GM20000 (cell line): Measurements from ENCODE around the gene MAJIN.

Experiments used
- DNase-seq: peaks from one replicate; pipeline ENCODE4 v3.0.0; 2012; ENCODE audit warnings: low spot score
- TF ChIP-seq, protein P1 (sequence below): IDR thresholded peaks from 2 replicates; pipeline ENCODE4 v1.5.1; 2012; ENCODE audit warnings: mild to moderate bottlenecking, control low read depth; ENCODE audit errors: extremely low read depth, missing control alignments

The MAJIN gene

DNA sequence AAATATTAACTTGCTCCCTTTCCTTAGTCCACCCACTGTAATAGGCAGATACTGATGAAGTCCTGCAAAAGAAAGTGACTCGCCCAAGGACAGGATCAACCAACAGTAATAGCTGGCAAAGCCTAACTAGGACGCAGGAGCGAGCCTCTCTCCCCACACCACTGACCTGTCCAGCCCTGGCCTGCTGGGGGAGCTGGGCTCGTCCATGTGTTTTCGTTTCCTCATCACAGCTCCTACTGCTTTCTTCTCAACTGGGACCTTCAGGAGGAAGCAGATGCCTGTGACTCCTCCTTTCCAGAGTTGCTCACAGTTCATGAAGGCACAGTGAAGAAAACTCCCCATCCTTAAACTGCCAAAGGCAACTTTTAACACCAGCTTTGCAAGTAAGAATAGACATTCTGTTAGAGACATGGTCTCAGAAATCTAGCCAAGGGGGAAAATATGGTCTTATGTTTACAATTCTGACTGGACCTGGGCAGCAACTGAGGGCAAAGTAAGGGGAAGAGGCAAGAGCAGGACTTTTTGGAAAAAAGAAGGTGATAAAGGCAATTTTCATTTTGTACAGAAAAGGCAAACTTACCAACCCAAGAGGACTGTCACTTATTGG, 24.6 kb downstream of the MAJIN start:
- DNase-seq: no peak
- TF ChIP-seq, protein P1, sequence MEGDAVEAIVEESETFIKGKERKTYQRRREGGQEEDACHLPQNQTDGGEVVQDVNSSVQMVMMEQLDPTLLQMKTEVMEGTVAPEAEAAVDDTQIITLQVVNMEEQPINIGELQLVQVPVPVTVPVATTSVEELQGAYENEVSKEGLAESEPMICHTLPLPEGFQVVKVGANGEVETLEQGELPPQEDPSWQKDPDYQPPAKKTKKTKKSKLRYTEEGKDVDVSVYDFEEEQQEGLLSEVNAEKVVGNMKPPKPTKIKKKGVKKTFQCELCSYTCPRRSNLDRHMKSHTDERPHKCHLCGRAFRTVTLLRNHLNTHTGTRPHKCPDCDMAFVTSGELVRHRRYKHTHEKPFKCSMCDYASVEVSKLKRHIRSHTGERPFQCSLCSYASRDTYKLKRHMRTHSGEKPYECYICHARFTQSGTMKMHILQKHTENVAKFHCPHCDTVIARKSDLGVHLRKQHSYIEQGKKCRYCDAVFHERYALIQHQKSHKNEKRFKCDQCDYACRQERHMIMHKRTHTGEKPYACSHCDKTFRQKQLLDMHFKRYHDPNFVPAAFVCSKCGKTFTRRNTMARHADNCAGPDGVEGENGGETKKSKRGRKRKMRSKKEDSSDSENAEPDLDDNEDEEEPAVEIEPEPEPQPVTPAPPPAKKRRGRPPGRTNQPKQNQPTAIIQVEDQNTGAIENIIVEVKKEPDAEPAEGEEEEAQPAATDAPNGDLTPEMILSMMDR: no peak

DNA sequence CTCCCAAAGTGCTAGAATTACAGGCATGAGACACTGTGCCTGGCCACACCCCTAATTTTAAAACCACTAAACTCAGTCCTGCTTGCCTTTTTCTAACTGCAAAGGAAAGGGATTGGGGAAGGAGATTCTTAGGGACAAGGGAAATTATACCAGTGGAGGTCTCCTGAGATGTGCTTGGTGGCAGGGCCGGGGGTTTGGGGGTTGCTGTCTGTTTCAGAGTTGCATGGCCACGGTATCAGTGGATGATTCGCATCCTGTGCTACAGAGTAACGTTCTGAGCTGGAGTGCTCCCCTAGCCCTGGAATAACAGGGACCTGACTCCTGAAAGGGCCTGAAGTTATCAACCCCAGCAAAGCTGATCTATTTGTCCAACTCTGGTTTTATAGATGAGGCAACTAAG, 35.4 kb downstream of the MAJIN start:
- DNase-seq: no peak
- TF ChIP-seq, protein P1: no peak

GRCh38 chr11:64935359-64936081, 36.4 kb downstream of the MAJIN start, which contains the start of gene GPHA2:
Gene GPHA2, minus strand, starts transcription at chr11:64935893. Its CDS starts 433 bp downstream, at chr11:64935460.
- TF ChIP-seq, protein P1: no peak
- DNase-seq: no peak

- no peak for DNase-seq
- TF ChIP-seq, protein P1: no peak
These were observed 37.1 kb downstream of the MAJIN start for GRCh38 chr11:64934682-64935358.

DNA sequence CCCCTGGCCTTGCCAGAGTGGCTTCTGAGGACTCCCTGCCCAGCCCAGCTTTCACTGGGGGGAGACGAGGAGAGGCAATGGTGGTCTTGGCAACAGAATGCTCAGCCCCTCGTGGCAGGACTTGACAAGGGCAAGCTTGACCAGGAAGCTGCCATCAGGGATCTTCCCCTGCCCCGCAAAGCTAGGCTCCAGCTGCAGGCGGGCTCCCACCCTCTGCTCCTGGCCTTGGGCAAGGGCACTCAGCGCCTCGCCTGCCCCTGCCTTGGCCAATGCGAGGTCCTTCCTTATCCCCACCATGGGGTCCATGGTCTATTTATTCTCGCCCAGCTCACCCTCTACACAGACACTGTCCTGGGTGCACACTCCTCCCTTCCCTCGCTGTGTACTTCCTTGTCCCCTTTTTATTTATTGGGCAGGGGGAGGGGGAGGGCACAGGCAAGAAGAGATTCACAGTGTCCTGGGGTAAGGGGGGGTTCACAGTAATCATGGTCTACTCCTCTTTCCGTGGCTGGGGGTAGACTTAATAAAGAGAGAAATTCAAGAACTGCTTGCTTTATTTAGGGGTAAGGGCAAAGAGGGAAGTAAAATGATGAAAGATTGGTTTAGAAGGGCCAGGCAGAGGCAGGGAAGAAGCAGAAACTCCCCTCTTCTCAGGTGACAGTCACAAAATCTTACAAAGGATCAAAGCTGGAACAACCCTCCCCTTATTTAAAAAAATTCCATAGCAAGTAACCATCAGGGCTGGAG, 37.8 kb downstream of the MAJIN start:
- TF ChIP-seq, protein P1: no peak

DNA sequence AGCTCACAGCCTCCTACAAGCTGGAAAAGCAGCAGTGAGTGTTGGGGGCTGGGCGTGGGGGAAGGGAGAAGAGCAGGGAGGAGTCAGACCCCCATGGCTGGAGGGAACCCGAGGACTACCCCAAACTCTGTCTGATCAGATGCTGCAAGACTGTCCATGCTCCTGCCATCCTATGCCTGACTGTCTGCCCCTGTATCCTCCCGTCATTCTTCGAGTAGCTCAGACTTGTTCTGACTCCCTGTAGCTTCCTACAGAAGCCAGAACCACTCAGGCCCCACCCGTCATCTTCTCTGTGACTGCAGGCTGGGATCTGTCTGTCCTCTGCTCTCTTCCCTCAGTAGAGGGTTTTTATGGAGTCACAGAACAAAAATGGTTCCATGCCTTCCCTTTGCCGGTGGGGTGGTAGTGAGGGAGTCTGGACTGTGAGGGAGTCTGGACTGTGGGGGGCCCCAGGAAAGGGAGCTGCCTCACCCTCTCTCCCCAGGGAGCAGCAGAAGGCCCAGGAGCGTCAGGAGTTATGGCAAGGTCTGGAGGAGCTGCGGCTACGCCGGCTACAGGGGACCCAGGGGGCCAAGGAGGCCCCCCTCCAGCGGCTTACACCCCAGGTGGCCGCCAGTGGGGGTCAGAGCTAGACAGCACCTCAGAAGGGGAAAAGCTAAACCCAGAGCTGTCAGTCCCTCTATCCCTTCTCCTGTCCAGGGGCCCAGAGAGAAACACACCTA, 38.5 kb downstream of the MAJIN start:
- TF ChIP-seq, protein P1: no peak
- DNase-seq: no peak

More for the DNA sequence above, 37.8 kb downstream of the MAJIN start:
- no peak for DNase-seq
